Fibroblast of the aortic adventitia (primary cell): ENCODE measurements around the gene TGFBR1. TPM values are rescaled to one million over a fixed set of nuclear protein-coding genes. Genes with fewer than 3 reads are reported as not detected.

Experiments used
- DNase-seq: peaks from one replicate; pipeline ENCODE4 v3.0.0-alpha.2; 2010; ENCODE audit warnings: low read depth
- H3K4me3 ChIP-seq: 2 replicates; pipeline ENCODE4 v1.5.1; 2011; ENCODE audit warnings: low read depth, mild to moderate bottlenecking, control low read depth, low read length, moderate library complexity
- CTCF ChIP-seq: IDR thresholded peaks from 2 replicates; pipeline ENCODE4 v1.5.1; 2011; ENCODE audit warnings: mild to moderate bottlenecking, low read length, control low read depth, inconsistent platforms; ENCODE audit not compliant: insufficient read depth
- total RNA-seq: library from RNA; depleted of rRNA; stranded (reverse); fragments of >200 nt; gene quantifications from 2 replicates; pipeline ENCODE4 v1.2.3, GENCODE V29; 2012; ENCODE audit warnings: low replicate concordance

The TGFBR1 gene
- total RNA-seq, 1 donor: 28.8 TPM

- TF ChIP-seq CTCF: no peak
- DNase-seq: no peak
- no peak overlapping the region for H3K4me3 ChIP-seq
Observed at GRCh38 chr9:99138424-99139284, 33.7 kb downstream of the TGFBR1 start.

DNA sequence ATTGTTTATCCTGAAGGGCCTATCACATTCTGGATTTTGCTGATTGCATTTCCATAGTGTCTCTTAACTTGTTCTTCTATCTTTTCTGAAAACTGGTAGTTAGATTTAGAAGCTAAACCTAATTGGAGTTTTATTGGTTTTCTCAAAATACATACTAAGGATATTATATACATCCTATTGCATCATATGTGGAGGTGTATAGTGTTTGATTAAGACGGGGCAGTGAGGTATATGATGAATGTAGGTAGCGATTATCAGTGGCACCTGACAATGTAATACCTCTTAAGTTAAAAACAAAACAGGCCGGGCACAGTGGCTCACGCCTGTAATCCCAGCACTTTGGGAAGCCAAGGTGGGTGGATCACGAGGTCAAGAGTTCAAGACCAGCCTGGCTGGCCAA is 35.0 kb downstream of the TGFBR1 start:
- TF ChIP-seq CTCF: no peak
- DNase-seq: no peak
- H3K4me3 ChIP-seq: no peak overlapping the region

GRCh38 chr9:99140685-99141314 is 35.9 kb downstream of the TGFBR1 start:
- H3K4me3 ChIP-seq: no peak overlapping the region
- peak; percentile 83 for DNase-seq

DNA sequence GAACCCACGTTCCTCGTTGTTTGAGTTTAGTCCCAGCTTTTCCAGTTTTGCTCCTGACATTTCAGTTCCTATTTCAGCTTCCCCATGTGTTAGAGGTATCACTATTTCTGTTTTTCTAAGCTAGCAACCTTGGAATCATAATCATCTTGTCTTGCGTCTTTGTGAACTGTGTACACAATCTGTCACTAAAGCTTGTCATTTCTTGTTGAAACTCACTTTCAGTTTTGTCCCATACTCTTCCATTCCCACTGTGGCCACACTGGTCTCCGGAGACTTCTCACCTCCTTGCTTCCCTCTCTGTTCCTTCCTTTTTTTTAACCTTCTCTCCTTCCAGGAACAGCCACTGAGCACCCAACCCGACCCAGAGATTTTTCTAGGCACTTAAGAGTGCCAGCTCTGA is 36.9 kb downstream of the TGFBR1 start:
- no peak for DNase-seq
- TF ChIP-seq CTCF: no peak
- H3K4me3 ChIP-seq: no peak overlapping the region

More at GRCh38 chr9:99140685-99141314, 35.9 kb downstream of the TGFBR1 start:
- TF ChIP-seq CTCF: peak; percentile 99

DNA sequence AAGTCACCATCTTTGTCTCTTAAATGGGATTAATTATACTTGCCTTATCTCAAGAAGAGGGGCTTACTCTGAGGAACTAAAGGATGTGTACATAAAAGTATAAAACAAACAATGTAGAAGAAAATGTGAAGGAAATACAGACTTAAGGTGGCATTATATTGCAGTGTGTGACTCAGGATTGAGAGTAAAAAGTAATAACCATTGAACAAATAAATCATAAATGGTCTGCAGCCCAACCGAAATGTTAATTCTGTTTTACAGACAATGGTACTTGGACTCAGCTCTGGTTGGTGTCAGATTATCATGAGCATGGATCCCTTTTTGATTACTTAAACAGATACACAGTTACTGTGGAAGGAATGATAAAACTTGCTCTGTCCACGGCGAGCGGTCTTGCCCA is 37.4 kb downstream of the TGFBR1 start:
- H3K4me3 ChIP-seq: no peak overlapping the region
- no peak for TF ChIP-seq CTCF
- no peak for DNase-seq

GRCh38 chr9:99143655-99144054 is 38.7 kb downstream of the TGFBR1 start:
- no peak overlapping the region for H3K4me3 ChIP-seq
- no peak for DNase-seq
- no peak for TF ChIP-seq CTCF
